Upper lobe of left lung (tissue), 6 donors: ENCODE results near the gene EVC2. TPM values are rescaled to one million over a fixed set of nuclear protein-coding genes. Genes with fewer than 3 reads are reported as not detected.
A peak's percentile ranks its signal among the peaks of the same experiment; 100 is the strongest.

ENCODE experiments used
- ATAC-seq, 2 donors: fragments of 200-7000 bp; cut with Tn5 transposase; one replicate each; pipeline ENCODE4 v1.9.1; 2022; ENCODE audit warnings: mild to moderate bottlenecking in 2 of 2, moderate library complexity in 2 of 2; ENCODE audit not compliant: low FRiP score in 2 of 2
- DNase-seq, 2 donors: peaks; one replicate each; pipeline ENCODE4 v3.0.0-alpha.2; 2019 to 2020
- H3K27ac ChIP-seq, 4 donors: fragments of 200-600 bp; sonication (generic); one replicate each; pipeline ENCODE4 v1.5.1; 2016 to 2019
- H3K27me3 ChIP-seq, 4 donors: fragments of 200-600 bp; sonication (generic); one replicate each; pipeline ENCODE4 v1.5.1; 2017 to 2019
- H3K36me3 ChIP-seq, 4 donors: fragments of 200-600 bp; sonication (generic); one replicate each; pipeline ENCODE4 v1.5.1; 2016 to 2019
- H3K4me1 ChIP-seq, 4 donors: fragments of 200-600 bp; sonication (generic); one replicate each; pipeline ENCODE4 v1.5.1; 2018 to 2019
- H3K4me3 ChIP-seq, 4 donors: fragments of 200-600 bp; sonication (generic); one replicate each; pipeline ENCODE4 v1.5.1; 2017 to 2019; ENCODE audit warnings: mild to moderate bottlenecking in 2 of 4, moderate library complexity in 1 of 4
- H3K9me3 ChIP-seq, 4 donors: fragments of 200-600 bp; sonication (generic); one replicate each; pipeline ENCODE4 v1.5.1; 2018 to 2019
- EP300 ChIP-seq, 4 donors: sonication (generic); formaldehyde crosslinking; IDR thresholded peaks; one replicate each; pipeline ENCODE4 v1.5.1; 2017; ENCODE audit warnings: antibody characterized with exemption in 4 of 4, control low read depth in 2 of 4
- POLR2A ChIP-seq, 4 donors: fragments of 450-650 bp; IDR thresholded peaks; one replicate each; pipeline ENCODE4 v1.5.1; 2016 to 2017; ENCODE audit warnings: antibody characterized with exemption in 4 of 4, mild to moderate bottlenecking in 2 of 4
- POLR2AphosphoS5 ChIP-seq, 2 donors: sonication (generic); formaldehyde crosslinking; IDR thresholded peaks; one replicate each; pipeline ENCODE4 v1.5.1; 2017; ENCODE audit warnings: antibody characterized with exemption in 2 of 2
- WGBS, 2 donors: methylation state at CpG; one replicate each; pipeline ENCODE4 v1.1.5; 2017 to 2018; 5-methylcytosine and 5-hydroxymethylcytosine counted together
- total RNA-seq, 6 donors: library from RNA; depleted of rRNA in 4 of 6; stranded (reverse); fragments of >200 nt in 4 of 6; gene quantifications; one replicate each; pipeline versions ENCODE4 v1.1.0 to v1.2.1, GENCODE V29; 2016 to 2021
- TF ChIP-seq, protein P1 (sequence below), 6 experiments: fragments of 450-650 bp in 4 of 6; fragments of 200-600 bp in 2 of 6; sonication (generic) in 2 of 6; IDR thresholded peaks; one replicate each; pipeline ENCODE4 v1.5.1; 2016 to 2019; ENCODE audit warnings: antibody characterized with exemption in 6 of 6
- donor health status: DM: no; HTN: no; CAD: no; lungs with moderate emphysema.
- donor health status: DM: no; HTN: yes; CAD: no; lungs with severe emphysema.

Gene EVC2
- total RNA-seq, 6 donors from 2014 or later, result 3.2 to 26.2 (median 5.6) TPM

DNA sequence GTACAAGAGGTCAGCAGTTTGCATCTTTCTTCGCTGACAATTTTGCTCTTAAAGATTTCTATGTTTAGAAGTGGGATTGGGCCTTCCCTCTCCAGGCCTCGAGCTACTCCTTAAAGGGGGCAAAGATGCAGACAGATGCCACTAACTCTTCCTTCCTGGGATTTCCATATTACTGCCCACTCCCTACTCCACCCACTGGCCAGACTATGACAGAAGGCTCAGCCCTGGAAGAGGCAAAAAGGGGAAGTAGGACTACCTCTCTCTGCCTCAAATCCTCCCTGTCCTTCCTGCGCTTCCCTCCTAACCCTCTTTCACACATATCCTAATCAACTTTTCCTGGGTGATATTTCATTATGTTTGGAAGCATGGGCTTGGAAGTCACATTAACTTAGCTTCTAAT, 58.3 kb downstream of the EVC2 start:
- no peak for DNase-seq
- Histone ChIP-seq H3K9me3 (no peaks in the 10 kb centered on the region), H3K36me3 (peaks cover 0 to 7% (median 0%) of the 10 kb centered on the region in 4 donors), H3K4me1 (no peaks in the 10 kb centered on the region), H3K27ac (no peak overlapping the region), H3K27me3 (no peaks in the 10 kb centered on the region), H3K4me3 (no peak overlapping the region)
- 88 to 94% methylated on average over 3 of the region's 3 CpGs for WGBS, 2 donors
- TF ChIP-seq EP300 (IDR thresholded peaks at IDR 0.05) (no peak), POLR2AphosphoS5 (IDR thresholded peaks at IDR 0.05) (no peak), POLR2A (IDR thresholded peaks at IDR 0.05) (no peak)
- TF ChIP-seq, protein P1, sequence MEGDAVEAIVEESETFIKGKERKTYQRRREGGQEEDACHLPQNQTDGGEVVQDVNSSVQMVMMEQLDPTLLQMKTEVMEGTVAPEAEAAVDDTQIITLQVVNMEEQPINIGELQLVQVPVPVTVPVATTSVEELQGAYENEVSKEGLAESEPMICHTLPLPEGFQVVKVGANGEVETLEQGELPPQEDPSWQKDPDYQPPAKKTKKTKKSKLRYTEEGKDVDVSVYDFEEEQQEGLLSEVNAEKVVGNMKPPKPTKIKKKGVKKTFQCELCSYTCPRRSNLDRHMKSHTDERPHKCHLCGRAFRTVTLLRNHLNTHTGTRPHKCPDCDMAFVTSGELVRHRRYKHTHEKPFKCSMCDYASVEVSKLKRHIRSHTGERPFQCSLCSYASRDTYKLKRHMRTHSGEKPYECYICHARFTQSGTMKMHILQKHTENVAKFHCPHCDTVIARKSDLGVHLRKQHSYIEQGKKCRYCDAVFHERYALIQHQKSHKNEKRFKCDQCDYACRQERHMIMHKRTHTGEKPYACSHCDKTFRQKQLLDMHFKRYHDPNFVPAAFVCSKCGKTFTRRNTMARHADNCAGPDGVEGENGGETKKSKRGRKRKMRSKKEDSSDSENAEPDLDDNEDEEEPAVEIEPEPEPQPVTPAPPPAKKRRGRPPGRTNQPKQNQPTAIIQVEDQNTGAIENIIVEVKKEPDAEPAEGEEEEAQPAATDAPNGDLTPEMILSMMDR (IDR thresholded peaks at IDR 0.05), result no peak
- ATAC-seq, result no peak

DNA sequence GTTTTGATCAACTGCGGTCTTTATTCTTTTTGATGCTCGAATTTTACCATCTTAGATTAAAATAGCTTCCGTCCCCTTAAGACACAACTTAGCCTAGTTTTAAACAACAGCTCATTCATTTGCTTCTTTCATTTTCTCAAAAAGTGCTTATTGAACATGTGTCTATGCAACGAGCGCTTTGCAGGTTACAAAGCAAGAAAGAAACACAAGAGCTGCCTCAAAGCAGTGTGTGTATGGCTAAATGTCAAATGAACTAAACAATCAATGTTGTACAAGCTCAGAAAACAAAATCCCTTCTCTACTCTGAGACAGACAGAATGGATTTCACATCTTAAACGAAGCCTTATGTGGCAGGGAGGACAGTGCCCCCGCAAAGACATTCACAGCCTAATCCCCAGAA, 61.0 kb downstream of the EVC2 start:
- Histone ChIP-seq H3K9me3 (no peaks in the 10 kb centered on the region), H3K36me3 (no peaks in the 10 kb centered on the region), H3K27me3 (no peaks in the 10 kb centered on the region), H3K27ac (no peak overlapping the region), H3K4me3 (no peak overlapping the region), H3K4me1 (no peaks in the 10 kb centered on the region)
- no peak for TF ChIP-seq POLR2AphosphoS5 (IDR thresholded peaks at IDR 0.05)
- TF ChIP-seq, protein P1 (IDR thresholded peaks at IDR 0.05), result no peak
- no peak for TF ChIP-seq POLR2A (IDR thresholded peaks at IDR 0.05)
- TF ChIP-seq EP300 (IDR thresholded peaks at IDR 0.05), result no peak
- no peak for DNase-seq
- WGBS, 2 donors, result 86 to 89% methylated on average over 7 of the region's 7 CpGs
- ATAC-seq, result no peak

DNA sequence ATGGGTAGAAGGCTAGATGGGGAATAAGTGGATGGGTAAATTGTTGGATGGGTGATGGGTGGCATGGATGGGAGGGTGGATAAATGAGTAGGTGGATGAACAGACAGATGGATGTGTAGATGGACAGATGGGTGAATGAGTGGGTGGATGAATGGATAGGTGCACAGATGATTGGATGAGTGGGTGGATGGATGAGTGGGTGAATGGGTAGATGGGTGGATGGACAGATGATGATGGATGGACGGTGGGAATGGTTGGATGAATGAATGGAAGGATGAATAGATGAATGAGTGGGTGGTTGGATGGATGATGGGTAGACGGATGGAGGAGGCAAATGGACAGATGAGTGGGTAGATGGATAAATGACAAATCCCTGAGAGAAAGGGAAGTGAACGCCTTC, 68.3 kb downstream of the EVC2 start:
- Histone ChIP-seq H3K9me3 (no peaks in the 10 kb centered on the region), H3K27ac (no peak overlapping the region), H3K4me1 (no peaks in the 10 kb centered on the region), H3K36me3 (peaks cover 0 to 4% (median 0%) of the 10 kb centered on the region in 4 donors), H3K4me3 (no peak overlapping the region), H3K27me3 (no peaks in the 10 kb centered on the region)
- no peak for DNase-seq
- TF ChIP-seq EP300 (IDR thresholded peaks at IDR 0.05) (no peak), POLR2AphosphoS5 (IDR thresholded peaks at IDR 0.05) (no peak), POLR2A (IDR thresholded peaks at IDR 0.05) (no peak)
- TF ChIP-seq, protein P1 (IDR thresholded peaks at IDR 0.05), result no peak
- WGBS, 2 donors, result 66 to 93% methylated on average over 3 of the region's 3 CpGs
- no peak for ATAC-seq

DNA sequence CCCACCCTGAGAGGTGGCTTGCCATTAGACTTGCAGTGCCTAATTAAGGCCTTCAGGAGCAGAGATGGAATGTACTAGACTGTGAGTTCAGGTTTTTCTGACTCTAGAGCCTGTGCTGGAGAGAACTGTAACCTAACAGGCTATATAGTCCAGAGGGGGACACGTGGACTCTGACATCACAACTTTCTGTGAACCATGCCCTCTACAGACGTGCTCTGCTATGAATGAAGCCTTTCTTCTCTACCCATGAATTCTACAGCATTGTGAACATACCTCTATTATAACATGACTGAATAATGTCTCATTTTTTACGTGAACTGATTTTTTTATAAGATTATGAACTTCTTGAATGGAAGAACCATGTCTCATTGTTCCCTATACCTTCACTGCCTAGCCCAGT, 68.8 kb downstream of the EVC2 start:
- no peaks in the 10 kb centered on the region for H3K4me1 ChIP-seq
- no peak overlapping the region for H3K27ac ChIP-seq
- TF ChIP-seq EP300 (IDR thresholded peaks at IDR 0.05), result no peak
- TF ChIP-seq POLR2A (IDR thresholded peaks at IDR 0.05), result no peak
- TF ChIP-seq POLR2AphosphoS5 (IDR thresholded peaks at IDR 0.05), result no peak
- TF ChIP-seq, protein P1 (IDR thresholded peaks at IDR 0.05), result no peak
- no peaks in the 10 kb centered on the region for H3K27me3 ChIP-seq
- H3K9me3 ChIP-seq, result no peaks in the 10 kb centered on the region
- WGBS, 2 donors, result 88% methylated on average over 3 of the region's 3 CpGs
- no peak overlapping the region for H3K4me3 ChIP-seq
- DNase-seq, result no peak
- ATAC-seq, result no peak
- H3K36me3 ChIP-seq, result peaks cover 0 to 4% (median 0%) of the 10 kb centered on the region in 4 donors

DNA sequence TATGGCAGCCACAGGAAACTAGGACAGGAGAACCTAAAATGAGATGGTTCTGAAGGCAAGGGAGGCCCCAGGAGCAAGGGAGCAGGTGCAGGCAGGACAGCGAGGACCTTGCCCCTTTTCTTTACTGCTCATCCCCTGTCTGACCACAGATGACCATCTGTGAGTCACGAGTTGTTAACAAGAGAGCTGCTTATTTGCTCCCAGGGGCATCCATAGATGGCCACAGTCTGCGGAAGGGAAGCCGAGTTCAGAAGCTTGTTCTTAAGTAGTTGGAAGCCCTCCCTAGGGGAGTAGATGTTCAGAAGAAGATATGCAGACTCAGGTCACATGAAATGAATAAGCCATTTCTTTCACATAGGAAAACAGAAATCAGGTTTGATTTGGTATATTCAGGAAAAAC, 69.4 kb downstream of the EVC2 start:
- no peaks in the 10 kb centered on the region for H3K4me1 ChIP-seq
- TF ChIP-seq POLR2AphosphoS5 (IDR thresholded peaks at IDR 0.05) (no peak), EP300 (IDR thresholded peaks at IDR 0.05) (no peak), POLR2A (IDR thresholded peaks at IDR 0.05) (no peak)
- TF ChIP-seq, protein P1 (IDR thresholded peaks at IDR 0.05), result no peak
- WGBS, 2 donors, result 85 to 89% methylated on average over 4 of the region's 4 CpGs
- no peak overlapping the region for H3K4me3 ChIP-seq
- no peak for DNase-seq
- peaks cover 0 to 4% (median 0%) of the 10 kb centered on the region in 4 donors for H3K36me3 ChIP-seq
- no peaks in the 10 kb centered on the region for H3K9me3 ChIP-seq
- no peaks in the 10 kb centered on the region for H3K27me3 ChIP-seq
- ATAC-seq, result peak in 1 of 2 donors; percentile 23
- no peak overlapping the region for H3K27ac ChIP-seq
